Lower leg skin (tissue), 3 donors: ENCODE measurements around the gene RSPRY1.

Experiments
- CTCF ChIP-seq, 3 donors: fragments of 450-650 bp; IDR thresholded peaks; one replicate each; pipeline ENCODE4 v1.5.1; 2016; ENCODE audit warnings: antibody characterized with exemption in 3 of 3, mild to moderate bottlenecking in 3 of 3, moderate library complexity in 2 of 3
- POLR2A ChIP-seq, 2 donors: fragments of 450-650 bp; IDR thresholded peaks; one replicate each; pipeline ENCODE4 v1.6.1; 2016 to 2017; ENCODE audit warnings: antibody characterized with exemption in 2 of 2, mild to moderate bottlenecking in 1 of 2, moderate library complexity in 1 of 2

GRCh38 chr16:57251352-57251751 lies 65.2 kb downstream of the RSPRY1 start:
- TF ChIP-seq CTCF (IDR thresholded peaks at IDR 0.05), result no peak
- no peak for TF ChIP-seq POLR2A (IDR thresholded peaks at IDR 0.05)
